GM23338 (cell line): Measurements from ENCODE around the gene LIN7C. TPM values are rescaled to one million over a fixed set of nuclear protein-coding genes. Genes with fewer than 3 reads are reported as not detected.

ENCODE experiments used
- ATAC-seq: fragments of 200-7000 bp; cut with Tn5 transposase; 3 replicates; pipeline ENCODE4 v1.9.1; 2020
- DNase-seq: peaks from one replicate; pipeline ENCODE4 v3.0.0-alpha.2; 2015; ENCODE audit warnings: low spot score
- H2AFZ ChIP-seq: fragments of 200-600 bp; sonication (generic); 2 replicates; pipeline ENCODE4 v1.8.0; 2016; ENCODE audit warnings: antibody characterized with exemption, mild to moderate bottlenecking, moderate library complexity
- H3F3A ChIP-seq: fragments of 200-600 bp; sonication (generic); replicated peaks from 2 replicates; pipeline ENCODE4 v1.8.0; 2017; ENCODE audit warnings: antibody characterized with exemption, mixed run types, low read depth
- H3K27ac ChIP-seq: fragments of 200-600 bp; sonication (generic); 2 replicates; pipeline ENCODE4 v1.6.1; 2016; ENCODE audit warnings: low read depth
- H3K27me3 ChIP-seq: fragments of 200-600 bp; sonication (generic); 2 replicates; pipeline ENCODE4 v1.8.0; 2016; ENCODE audit warnings: mild to moderate bottlenecking, mixed run types, moderate library complexity; ENCODE audit not compliant: insufficient read depth
- H3K36me3 ChIP-seq: fragments of 200-600 bp; sonication (generic); 2 replicates; pipeline ENCODE4 v1.8.0; 2016; ENCODE audit warnings: mild to moderate bottlenecking; ENCODE audit not compliant: insufficient read depth
- H3K4me1 ChIP-seq: fragments of 200-600 bp; sonication (generic); 2 replicates; pipeline ENCODE4 v1.8.0; 2016; ENCODE audit warnings: mild to moderate bottlenecking, moderate library complexity; ENCODE audit not compliant: insufficient read depth
- H3K4me2 ChIP-seq: fragments of 200-600 bp; sonication (generic); 2 replicates; pipeline ENCODE4 v1.7.1; 2017; ENCODE audit warnings: mixed run types
- H3K4me3 ChIP-seq: fragments of 200-600 bp; sonication (generic); 2 replicates; pipeline ENCODE4 v1.6.1; 2016; ENCODE audit warnings: mixed run types
- H3K79me2 ChIP-seq: fragments of 200-600 bp; sonication (generic); replicated peaks from 2 replicates; pipeline ENCODE4 v1.8.0; 2017; ENCODE audit warnings: mild to moderate bottlenecking; ENCODE audit not compliant: insufficient read depth
- H3K9me2 ChIP-seq: fragments of 200-600 bp; sonication (generic); 2 replicates; pipeline ENCODE4 v1.8.0; 2017; ENCODE audit not compliant: insufficient read depth
- H4K20me1 ChIP-seq: fragments of 200-600 bp; sonication (generic); replicated peaks from 2 replicates; pipeline ENCODE4 v1.8.0; 2017; ENCODE audit warnings: mild to moderate bottlenecking; ENCODE audit not compliant: insufficient read depth
- H3K27ac Mint-ChIP-seq: 2 replicates; pipeline ENCODE4 v1.8.0; 2020; ENCODE audit warnings: inconsistent platforms, mild to moderate bottlenecking, moderate library complexity, mixed read lengths
- H3K27me3 Mint-ChIP-seq: 3 replicates; pipeline ENCODE4 v1.8.0; 2022; ENCODE audit warnings: low read depth, mild to moderate bottlenecking, moderate library complexity, mixed read lengths, inconsistent platforms; ENCODE audit not compliant: insufficient read depth, poor library complexity
- H3K36me3 Mint-ChIP-seq: 3 replicates; pipeline ENCODE4 v1.8.0; 2021; ENCODE audit warnings: low read depth, mild to moderate bottlenecking, inconsistent platforms, moderate library complexity, mixed read lengths
- H3K4me1 Mint-ChIP-seq: 3 replicates; pipeline ENCODE4 v1.8.0; 2020; ENCODE audit warnings: mild to moderate bottlenecking, inconsistent platforms, mixed read lengths
- H3K4me3 Mint-ChIP-seq: 3 replicates; pipeline ENCODE4 v1.8.0; 2021; ENCODE audit warnings: moderate library complexity, mild to moderate bottlenecking, inconsistent platforms, mixed read lengths
- H3K9me3 Mint-ChIP-seq: 3 replicates; pipeline ENCODE4 v1.8.0; 2020; ENCODE audit warnings: moderate library complexity, mild to moderate bottlenecking, inconsistent platforms, mixed read lengths
- CTCF ChIP-seq, 2 experiments: fragments of 200-600 bp in 1 of 2; sonication (generic) in 1 of 2; conservative IDR thresholded peaks; 2 replicates each; pipeline versions ENCODE4 v1.5.1 to v1.6.1; 2016 to 2017; ENCODE audit warnings: antibody characterized with exemption in 2 of 2, low read depth in 2 of 2, mild to moderate bottlenecking in 2 of 2, moderate library complexity in 1 of 2
- NANOG ChIP-seq: IDR thresholded peaks from 2 replicates; pipeline ENCODE4 v1.6.1; 2016; ENCODE audit warnings: antibody characterized with exemption, borderline replicate concordance
- POLR2AphosphoS5 ChIP-seq: IDR thresholded peaks from 2 replicates; pipeline ENCODE4 v1.6.1; 2016; ENCODE audit warnings: antibody characterized with exemption, low read depth
- ZNF114 ChIP-seq: fragments of 250-450 bp; sonication (Bioruptor Pico); IDR thresholded peaks from 2 replicates; pipeline ENCODE4 v1.5.0; 2020; ENCODE audit warnings: mild to moderate bottlenecking, moderate library complexity
- polyA plus RNA-seq: library from polyadenylated mRNA; unstranded; fragments of >200 nt; fragmentation: Nextera tagmentation; extraction: Ambion mirVana; gene quantifications from 2 replicates; pipeline ENCODE4 v1.2.1, GENCODE V29; 2016
- total RNA-seq: library from RNA; depleted of rRNA; stranded (reverse); fragments of >200 nt; shearing (Covaris generic); gene quantifications from 2 replicates; pipeline ENCODE4 v1.2.3, GENCODE V29; 2014
- TF ChIP-seq, protein P1 (sequence below): fragments of 250-450 bp; sonication (Bioruptor Pico); IDR thresholded peaks from 2 replicates; pipeline ENCODE4 v1.5.0; 2020; ENCODE audit warnings: mild to moderate bottlenecking, moderate library complexity

Gene LIN7C
- total and polyA plus RNA-seq, 2 experiments from 2014 or later: 22.5 to 61.0 TPM

- TF ChIP-seq CTCF (conservative IDR thresholded peaks at IDR 0.05; ENCODE audit: low read depth in 2 of 2) (no peak), POLR2AphosphoS5 (no peak), NANOG (no peak), ZNF114 (CRISPR knock-in tag) (no peak)
- TF ChIP-seq, protein P1, sequence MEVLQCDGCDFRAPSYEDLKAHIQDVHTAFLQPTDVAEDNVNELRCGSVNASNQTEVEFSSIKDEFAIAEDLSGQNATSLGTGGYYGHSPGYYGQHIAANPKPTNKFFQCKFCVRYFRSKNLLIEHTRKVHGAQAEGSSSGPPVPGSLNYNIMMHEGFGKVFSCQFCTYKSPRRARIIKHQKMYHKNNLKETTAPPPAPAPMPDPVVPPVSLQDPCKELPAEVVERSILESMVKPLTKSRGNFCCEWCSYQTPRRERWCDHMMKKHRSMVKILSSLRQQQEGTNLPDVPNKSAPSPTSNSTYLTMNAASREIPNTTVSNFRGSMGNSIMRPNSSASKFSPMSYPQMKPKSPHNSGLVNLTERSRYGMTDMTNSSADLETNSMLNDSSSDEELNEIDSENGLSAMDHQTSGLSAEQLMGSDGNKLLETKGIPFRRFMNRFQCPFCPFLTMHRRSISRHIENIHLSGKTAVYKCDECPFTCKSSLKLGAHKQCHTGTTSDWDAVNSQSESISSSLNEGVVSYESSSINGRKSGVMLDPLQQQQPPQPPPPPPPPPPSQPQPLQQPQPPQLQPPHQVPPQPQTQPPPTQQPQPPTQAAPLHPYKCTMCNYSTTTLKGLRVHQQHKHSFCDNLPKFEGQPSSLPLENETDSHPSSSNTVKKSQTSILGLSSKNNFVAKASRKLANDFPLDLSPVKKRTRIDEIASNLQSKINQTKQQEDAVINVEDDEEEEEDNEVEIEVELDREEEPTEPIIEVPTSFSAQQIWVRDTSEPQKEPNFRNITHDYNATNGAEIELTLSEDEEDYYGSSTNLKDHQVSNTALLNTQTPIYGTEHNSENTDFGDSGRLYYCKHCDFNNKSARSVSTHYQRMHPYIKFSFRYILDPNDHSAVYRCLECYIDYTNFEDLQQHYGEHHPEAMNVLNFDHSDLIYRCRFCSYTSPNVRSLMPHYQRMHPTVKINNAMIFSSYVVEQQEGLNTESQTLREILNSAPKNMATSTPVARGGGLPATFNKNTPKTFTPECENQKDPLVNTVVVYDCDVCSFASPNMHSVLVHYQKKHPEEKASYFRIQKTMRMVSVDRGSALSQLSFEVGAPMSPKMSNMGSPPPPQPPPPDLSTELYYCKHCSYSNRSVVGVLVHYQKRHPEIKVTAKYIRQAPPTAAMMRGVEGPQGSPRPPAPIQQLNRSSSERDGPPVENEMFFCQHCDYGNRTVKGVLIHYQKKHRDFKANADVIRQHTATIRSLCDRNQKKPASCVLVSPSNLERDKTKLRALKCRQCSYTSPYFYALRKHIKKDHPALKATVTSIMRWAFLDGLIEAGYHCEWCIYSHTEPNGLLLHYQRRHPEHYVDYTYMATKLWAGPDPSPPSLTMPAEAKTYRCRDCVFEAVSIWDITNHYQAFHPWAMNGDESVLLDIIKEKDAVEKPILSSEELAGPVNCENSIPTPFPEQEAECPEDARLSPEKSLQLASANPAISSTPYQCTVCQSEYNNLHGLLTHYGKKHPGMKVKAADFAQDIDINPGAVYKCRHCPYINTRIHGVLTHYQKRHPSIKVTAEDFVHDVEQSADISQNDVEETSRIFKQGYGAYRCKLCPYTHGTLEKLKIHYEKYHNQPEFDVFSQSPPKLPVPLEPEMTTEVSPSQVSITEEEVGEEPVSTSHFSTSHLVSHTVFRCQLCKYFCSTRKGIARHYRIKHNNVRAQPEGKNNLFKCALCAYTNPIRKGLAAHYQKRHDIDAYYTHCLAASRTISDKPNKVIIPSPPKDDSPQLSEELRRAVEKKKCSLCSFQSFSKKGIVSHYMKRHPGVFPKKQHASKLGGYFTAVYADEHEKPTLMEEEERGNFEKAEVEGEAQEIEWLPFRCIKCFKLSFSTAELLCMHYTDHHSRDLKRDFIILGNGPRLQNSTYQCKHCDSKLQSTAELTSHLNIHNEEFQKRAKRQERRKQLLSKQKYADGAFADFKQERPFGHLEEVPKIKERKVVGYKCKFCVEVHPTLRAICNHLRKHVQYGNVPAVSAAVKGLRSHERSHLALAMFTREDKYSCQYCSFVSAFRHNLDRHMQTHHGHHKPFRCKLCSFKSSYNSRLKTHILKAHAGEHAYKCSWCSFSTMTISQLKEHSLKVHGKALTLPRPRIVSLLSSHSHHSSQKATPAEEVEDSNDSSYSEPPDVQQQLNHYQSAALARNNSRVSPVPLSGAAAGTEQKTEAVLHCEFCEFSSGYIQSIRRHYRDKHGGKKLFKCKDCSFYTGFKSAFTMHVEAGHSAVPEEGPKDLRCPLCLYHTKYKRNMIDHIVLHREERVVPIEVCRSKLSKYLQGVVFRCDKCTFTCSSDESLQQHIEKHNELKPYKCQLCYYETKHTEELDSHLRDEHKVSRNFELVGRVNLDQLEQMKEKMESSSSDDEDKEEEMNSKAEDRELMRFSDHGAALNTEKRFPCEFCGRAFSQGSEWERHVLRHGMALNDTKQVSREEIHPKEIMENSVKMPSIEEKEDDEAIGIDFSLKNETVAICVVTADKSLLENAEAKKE (CRISPR knock-in tag): no peak
Observed at GRCh38 chr11:27555264-27555663, 48.7 kb upstream of the LIN7C start (continued).

GRCh38 chr11:27553186-27553585 lies 46.6 kb upstream of the LIN7C start:
- H4K20me1 ChIP-seq: no peaks in the 10 kb centered on the region
- H3K79me2 ChIP-seq: no peaks in the 10 kb centered on the region
- H3K4me2 ChIP-seq: no peak overlapping the region

More at GRCh38 chr11:27553186-27553585, 46.6 kb upstream of the LIN7C start:
- DNase-seq (no peak), ATAC-seq (no peak)
- no peak for TF ChIP-seq ZNF114 (CRISPR knock-in tag)
- Histone ChIP-seq H2AFZ (0 out of 2 replicates have a peak overlapping the region, but pooled peaks have one; percentile 14), H3K27ac (no peak overlapping the region), H3F3A (no peaks in the 10 kb centered on the region), H3K9me2 (peaks cover 46% of the 10 kb centered on the region), H3K27me3 (no peaks in the 10 kb centered on the region), H3K4me1 (no peaks in the 10 kb centered on the region), H3K36me3 (no peaks in the 10 kb centered on the region), H3K4me3 (no peak overlapping the region)
- Mint-ChIP-seq H3K9me3 (no peaks in the 10 kb centered on the region), H3K4me1 (peaks cover 2% of the 10 kb centered on the region; the same call in 1 of the 3 replicates), H3K27me3 (no peaks in the 10 kb centered on the region), H3K27ac (no peak overlapping the region), H3K4me3 (no peak overlapping the region), H3K36me3 (no peaks in the 10 kb centered on the region)
